Liver (tissue), 9 donors: ENCODE data around the gene MRPL52. TPM values are rescaled to one million over a fixed set of nuclear protein-coding genes. Genes with fewer than 3 reads are reported as not detected.

Experiments used
- DNase-seq: peaks from one replicate; pipeline ENCODE4 v3.0.0-alpha.2; 2017; ENCODE audit warnings: low spot score
- H3K27ac ChIP-seq, 2 donors: one replicate each; pipeline ENCODE4 v1.7.0; 2013; ENCODE audit warnings: inconsistent platforms in 2 of 2, low read length in 2 of 2, control low read depth in 1 of 2, low read depth in 1 of 2, mild to moderate bottlenecking in 1 of 2
- H3K27me3 ChIP-seq, 4 donors: one replicate each; pipeline versions ENCODE4 v1.6.1 to v1.7.0; 2013; ENCODE audit warnings: low read length in 3 of 4, inconsistent platforms in 1 of 4, mild to moderate bottlenecking in 1 of 4, moderate library complexity in 1 of 4; ENCODE audit not compliant: control insufficient read depth in 4 of 4, insufficient read depth in 4 of 4
- H3K36me3 ChIP-seq, 4 donors: one replicate each; pipeline versions ENCODE4 v1.6.1 to v1.7.0; 2013; ENCODE audit warnings: low read length in 3 of 4, mild to moderate bottlenecking in 3 of 4, low read depth in 1 of 4, moderate library complexity in 1 of 4; ENCODE audit not compliant: control insufficient read depth in 4 of 4, insufficient read depth in 3 of 4
- H3K4me1 ChIP-seq, 4 donors: one replicate each; pipeline versions ENCODE4 v1.6.1 to v1.7.0; 2013; ENCODE audit warnings: low read length in 3 of 4, mild to moderate bottlenecking in 3 of 4, moderate library complexity in 1 of 4; ENCODE audit not compliant: control insufficient read depth in 4 of 4, insufficient read depth in 4 of 4
- H3K4me3 ChIP-seq, 3 donors: one replicate each; pipeline versions ENCODE4 v1.6.1 to v1.7.0; 2013; ENCODE audit warnings: low read length in 3 of 3, control low read depth in 1 of 3, low read depth in 1 of 3, mild to moderate bottlenecking in 1 of 3
- H3K9ac ChIP-seq, 2 donors: one replicate each; pipeline ENCODE4 v1.7.0; 2013; ENCODE audit warnings: low read length in 2 of 2, mild to moderate bottlenecking in 2 of 2, moderate library complexity in 2 of 2, control low read depth in 1 of 2, low read depth in 1 of 2
- H3K9me3 ChIP-seq, 4 donors: one replicate each; pipeline versions ENCODE4 v1.6.1 to v1.7.0; 2013; ENCODE audit warnings: low read length in 3 of 4; ENCODE audit not compliant: control insufficient read depth in 4 of 4
- EGR1 ChIP-seq, 2 donors: IDR thresholded peaks; 2 replicates each; pipeline ENCODE4 v1.6.1; 2016 to 2018; ENCODE audit warnings: antibody characterized with exemption in 2 of 2, low read depth in 2 of 2
- FOXA2 ChIP-seq: IDR thresholded peaks from 2 replicates; pipeline ENCODE4 v1.6.1; 2016; ENCODE audit warnings: antibody characterized with exemption
- HNF4A ChIP-seq, 2 donors: conservative IDR thresholded peaks; 2 replicates each; pipeline ENCODE4 v1.6.1; 2016; ENCODE audit warnings: antibody characterized with exemption in 2 of 2, mild to moderate bottlenecking in 2 of 2
- JUND ChIP-seq, 2 donors: IDR thresholded peaks; 2 replicates each; pipeline ENCODE4 v1.6.1; 2016; ENCODE audit warnings: antibody characterized with exemption in 2 of 2
- NR2F2 ChIP-seq: IDR thresholded peaks from 2 replicates; pipeline ENCODE4 v1.6.1; 2016; ENCODE audit warnings: antibody characterized with exemption
- RXRA ChIP-seq, 2 donors: IDR thresholded peaks; 2 replicates each; pipeline ENCODE4 v1.6.1; 2017 to 2018; ENCODE audit warnings: antibody characterized with exemption in 2 of 2, mild to moderate bottlenecking in 1 of 2
- SP1 ChIP-seq: IDR thresholded peaks from 2 replicates; pipeline ENCODE4 v1.6.1; 2018; ENCODE audit warnings: antibody characterized with exemption, mild to moderate bottlenecking
- YY1 ChIP-seq: IDR thresholded peaks from 2 replicates; pipeline ENCODE4 v1.6.1; 2016; ENCODE audit warnings: antibody characterized with exemption, mild to moderate bottlenecking
- whole genome bisulfite sequencing: extraction: QIAGEN DNeasy Blood & Tissue Kit; methylation state at CpG from one replicate; pipeline ENCODE4 v1.1.7; 2013; 5-methylcytosine and 5-hydroxymethylcytosine counted together
- polyA plus RNA-seq, 2 donors: library from polyadenylated mRNA; stranded (reverse) in 1 of 2; unstranded in 1 of 2; fragments of 200-250 nt in 1 of 2; fragments of >200 nt in 1 of 2; fragmentation: Nextera tagmentation in 1 of 2; extraction: Ambion mirVana in 1 of 2; gene quantifications; one replicate each; pipeline versions ENCODE4 v1.2.1 to v1.2.3, GENCODE V29; 2013 to 2015
- total RNA-seq, 2 donors: library from RNA; depleted of rRNA; stranded (reverse); fragments of >200 nt; gene quantifications; one replicate each; pipeline ENCODE4 v1.2.3, GENCODE V29; 2014
- TF ChIP-seq, protein P1 (sequence below): fragments of 150-350 bp; IDR thresholded peaks from 2 replicates; pipeline ENCODE4 v1.5.1; 2017; ENCODE audit warnings: improper control_type of control experiment, low read depth, low read length; ENCODE audit not compliant: missing input control
- TF ChIP-seq, protein P2 (sequence below): IDR thresholded peaks from 2 replicates; pipeline ENCODE4 v1.6.1; 2016; ENCODE audit warnings: antibody characterized with exemption
- TF ChIP-seq, protein P3 (sequence below): IDR thresholded peaks from 2 replicates; pipeline ENCODE4 v1.6.1; 2016; ENCODE audit warnings: antibody characterized with exemption, mild to moderate bottlenecking
- donor health status: healthy.
- donor health status: healthy.
- donor health status: healthy.
- donor health status: healthy.
- donor health status: healthy.

Gene MRPL52
- total and polyA plus RNA-seq, 4 donors = 9.1 to 142 (median 36.6) TPM

DNA sequence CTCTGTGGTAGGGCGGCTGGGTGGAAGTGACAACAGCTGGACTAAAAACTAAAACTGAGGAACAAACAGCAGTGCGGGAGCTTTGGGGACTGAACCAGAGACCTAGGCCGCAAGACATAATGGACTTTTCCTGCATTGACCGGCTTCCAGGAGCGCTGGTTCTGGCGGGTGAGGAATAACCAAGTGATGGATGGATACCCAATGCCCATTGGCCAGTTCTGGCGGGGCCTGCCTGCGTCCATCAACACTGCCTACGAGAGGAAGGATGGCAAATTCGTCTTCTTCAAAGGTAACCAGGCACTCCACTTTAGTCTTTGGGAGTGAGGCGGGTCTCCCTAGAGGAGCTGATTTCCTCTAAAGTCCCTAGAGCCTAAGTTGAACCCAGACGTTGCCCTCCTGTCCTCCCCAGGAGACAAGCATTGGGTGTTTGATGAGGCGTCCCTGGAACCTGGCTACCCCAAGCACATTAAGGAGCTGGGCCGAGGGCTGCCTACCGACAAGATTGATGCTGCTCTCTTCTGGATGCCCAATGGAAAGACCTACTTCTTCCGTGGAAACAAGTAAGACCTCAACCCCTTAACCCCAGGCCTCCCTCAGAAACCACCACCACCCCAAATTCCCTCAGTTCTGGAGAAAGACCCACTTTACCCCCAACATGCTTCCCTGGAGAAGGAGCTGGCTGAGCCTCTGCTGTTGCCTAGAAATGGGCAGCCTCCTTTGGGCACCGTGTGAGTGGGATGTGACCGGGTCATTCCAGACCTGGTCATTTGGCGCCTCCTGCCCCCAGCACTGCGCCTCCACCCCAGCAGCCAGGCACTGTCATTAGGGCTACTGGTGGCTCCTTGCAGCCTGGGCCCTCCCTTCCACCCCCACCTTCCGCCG is 14.8 kb downstream of the MRPL52 start:
- H3K9ac ChIP-seq = no peak overlapping the region
- no peak overlapping the region for H3K27ac ChIP-seq

DNA sequence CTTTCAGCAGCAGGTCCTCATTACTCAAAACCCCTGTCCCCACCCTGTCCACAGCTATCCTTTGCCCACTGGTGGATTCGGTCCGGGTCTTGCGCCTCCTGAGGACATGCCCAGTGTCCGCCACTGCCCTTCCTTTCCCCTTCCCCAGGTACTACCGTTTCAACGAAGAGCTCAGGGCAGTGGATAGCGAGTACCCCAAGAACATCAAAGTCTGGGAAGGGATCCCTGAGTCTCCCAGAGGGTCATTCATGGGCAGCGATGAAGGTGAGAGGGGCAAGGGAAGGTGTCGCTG is 15.4 kb downstream of the MRPL52 start:
- H3K36me3 ChIP-seq = peaks cover 2 to 12% (median 4%) of the 10 kb centered on the region in 4 donors
- 95% methylated on average over 9 of the region's 9 CpGs for WGBS
- H3K9ac ChIP-seq = no peak overlapping the region
- H3K9me3 ChIP-seq = no peaks in the 10 kb centered on the region
- DNase-seq = no peak
- peaks cover 0 to 5% (median 4%) of the 10 kb centered on the region in 4 donors for H3K4me1 ChIP-seq
- TF ChIP-seq, protein P1, sequence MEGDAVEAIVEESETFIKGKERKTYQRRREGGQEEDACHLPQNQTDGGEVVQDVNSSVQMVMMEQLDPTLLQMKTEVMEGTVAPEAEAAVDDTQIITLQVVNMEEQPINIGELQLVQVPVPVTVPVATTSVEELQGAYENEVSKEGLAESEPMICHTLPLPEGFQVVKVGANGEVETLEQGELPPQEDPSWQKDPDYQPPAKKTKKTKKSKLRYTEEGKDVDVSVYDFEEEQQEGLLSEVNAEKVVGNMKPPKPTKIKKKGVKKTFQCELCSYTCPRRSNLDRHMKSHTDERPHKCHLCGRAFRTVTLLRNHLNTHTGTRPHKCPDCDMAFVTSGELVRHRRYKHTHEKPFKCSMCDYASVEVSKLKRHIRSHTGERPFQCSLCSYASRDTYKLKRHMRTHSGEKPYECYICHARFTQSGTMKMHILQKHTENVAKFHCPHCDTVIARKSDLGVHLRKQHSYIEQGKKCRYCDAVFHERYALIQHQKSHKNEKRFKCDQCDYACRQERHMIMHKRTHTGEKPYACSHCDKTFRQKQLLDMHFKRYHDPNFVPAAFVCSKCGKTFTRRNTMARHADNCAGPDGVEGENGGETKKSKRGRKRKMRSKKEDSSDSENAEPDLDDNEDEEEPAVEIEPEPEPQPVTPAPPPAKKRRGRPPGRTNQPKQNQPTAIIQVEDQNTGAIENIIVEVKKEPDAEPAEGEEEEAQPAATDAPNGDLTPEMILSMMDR = no peak
- TF ChIP-seq RXRA (IDR thresholded peaks at IDR 0.05) (no peak), JUND (IDR thresholded peaks at IDR 0.05) (no peak)
- H3K27me3 ChIP-seq = no peaks in the 10 kb centered on the region
- H3K27ac ChIP-seq = no peak overlapping the region
- H3K4me3 ChIP-seq = no peak overlapping the region

More for the DNA sequence above, 14.8 kb downstream of the MRPL52 start:
- Histone ChIP-seq H3K9me3 (no peaks in the 10 kb centered on the region), H3K4me3 (no peak overlapping the region), H3K36me3 (peaks cover 2 to 12% (median 4%) of the 10 kb centered on the region in 4 donors), H3K4me1 (peaks cover 0 to 6% (median 4%) of the 10 kb centered on the region in 4 donors), H3K27me3 (no peaks in the 10 kb centered on the region)
- WGBS = 94% methylated on average over 22 of the region's 22 CpGs
- TF ChIP-seq JUND (IDR thresholded peaks at IDR 0.05) = no peak
- TF ChIP-seq, protein P2, sequence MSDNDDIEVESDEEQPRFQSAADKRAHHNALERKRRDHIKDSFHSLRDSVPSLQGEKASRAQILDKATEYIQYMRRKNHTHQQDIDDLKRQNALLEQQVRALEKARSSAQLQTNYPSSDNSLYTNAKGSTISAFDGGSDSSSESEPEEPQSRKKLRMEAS = no peak
- no peak for TF ChIP-seq NR2F2
- TF ChIP-seq EGR1 (IDR thresholded peaks at IDR 0.05; ENCODE audit: low read depth in 2 of 2) = no peak
- TF ChIP-seq YY1 = no peak
- DNase-seq = no peak

DNA sequence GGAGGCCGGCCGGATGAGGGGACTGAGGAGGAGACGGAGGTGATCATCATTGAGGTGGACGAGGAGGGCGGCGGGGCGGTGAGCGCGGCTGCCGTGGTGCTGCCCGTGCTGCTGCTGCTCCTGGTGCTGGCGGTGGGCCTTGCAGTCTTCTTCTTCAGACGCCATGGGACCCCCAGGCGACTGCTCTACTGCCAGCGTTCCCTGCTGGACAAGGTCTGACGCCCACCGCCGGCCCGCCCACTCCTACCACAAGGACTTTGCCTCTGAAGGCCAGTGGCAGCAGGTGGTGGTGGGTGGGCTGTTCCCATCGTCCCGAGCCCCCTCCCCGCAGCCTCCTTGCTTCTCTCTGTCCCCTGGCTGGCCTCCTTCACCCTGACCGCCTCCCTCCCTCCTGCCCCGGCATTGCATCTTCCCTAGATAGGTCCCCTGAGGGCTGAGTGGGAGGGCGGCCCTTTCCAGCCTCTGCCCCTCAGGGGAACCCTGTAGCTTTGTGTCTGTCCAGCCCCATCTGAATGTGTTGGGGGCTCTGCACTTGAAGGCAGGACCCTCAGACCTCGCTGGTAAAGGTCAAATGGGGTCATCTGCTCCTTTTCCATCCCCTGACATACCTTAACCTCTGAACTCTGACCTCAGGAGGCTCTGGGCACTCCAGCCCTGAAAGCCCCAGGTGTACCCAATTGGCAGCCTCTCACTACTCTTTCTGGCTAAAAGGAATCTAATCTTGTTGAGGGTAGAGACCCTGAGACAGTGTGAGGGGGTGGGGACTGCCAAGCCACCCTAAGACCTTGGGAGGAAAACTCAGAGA is 16.3 kb downstream of the MRPL52 start:
- WGBS = 96% methylated on average over 26 of the region's 26 CpGs
- H3K27ac ChIP-seq = no peak overlapping the region
- DNase-seq = no peak
- no peaks in the 10 kb centered on the region for H3K9me3 ChIP-seq
- peaks cover 2 to 12% (median 4%) of the 10 kb centered on the region in 4 donors for H3K36me3 ChIP-seq
- H3K4me1 ChIP-seq = peaks cover 0 to 5% (median 4%) of the 10 kb centered on the region in 4 donors
- H3K9ac ChIP-seq = no peak overlapping the region
- no peak overlapping the region for H3K4me3 ChIP-seq
- TF ChIP-seq NR2F2 (no peak), SP1 (no peak), FOXA2 (no peak), HNF4A (conservative IDR thresholded peaks at IDR 0.05) (no peak), RXRA (IDR thresholded peaks at IDR 0.05) (no peak)
- TF ChIP-seq, protein P3, sequence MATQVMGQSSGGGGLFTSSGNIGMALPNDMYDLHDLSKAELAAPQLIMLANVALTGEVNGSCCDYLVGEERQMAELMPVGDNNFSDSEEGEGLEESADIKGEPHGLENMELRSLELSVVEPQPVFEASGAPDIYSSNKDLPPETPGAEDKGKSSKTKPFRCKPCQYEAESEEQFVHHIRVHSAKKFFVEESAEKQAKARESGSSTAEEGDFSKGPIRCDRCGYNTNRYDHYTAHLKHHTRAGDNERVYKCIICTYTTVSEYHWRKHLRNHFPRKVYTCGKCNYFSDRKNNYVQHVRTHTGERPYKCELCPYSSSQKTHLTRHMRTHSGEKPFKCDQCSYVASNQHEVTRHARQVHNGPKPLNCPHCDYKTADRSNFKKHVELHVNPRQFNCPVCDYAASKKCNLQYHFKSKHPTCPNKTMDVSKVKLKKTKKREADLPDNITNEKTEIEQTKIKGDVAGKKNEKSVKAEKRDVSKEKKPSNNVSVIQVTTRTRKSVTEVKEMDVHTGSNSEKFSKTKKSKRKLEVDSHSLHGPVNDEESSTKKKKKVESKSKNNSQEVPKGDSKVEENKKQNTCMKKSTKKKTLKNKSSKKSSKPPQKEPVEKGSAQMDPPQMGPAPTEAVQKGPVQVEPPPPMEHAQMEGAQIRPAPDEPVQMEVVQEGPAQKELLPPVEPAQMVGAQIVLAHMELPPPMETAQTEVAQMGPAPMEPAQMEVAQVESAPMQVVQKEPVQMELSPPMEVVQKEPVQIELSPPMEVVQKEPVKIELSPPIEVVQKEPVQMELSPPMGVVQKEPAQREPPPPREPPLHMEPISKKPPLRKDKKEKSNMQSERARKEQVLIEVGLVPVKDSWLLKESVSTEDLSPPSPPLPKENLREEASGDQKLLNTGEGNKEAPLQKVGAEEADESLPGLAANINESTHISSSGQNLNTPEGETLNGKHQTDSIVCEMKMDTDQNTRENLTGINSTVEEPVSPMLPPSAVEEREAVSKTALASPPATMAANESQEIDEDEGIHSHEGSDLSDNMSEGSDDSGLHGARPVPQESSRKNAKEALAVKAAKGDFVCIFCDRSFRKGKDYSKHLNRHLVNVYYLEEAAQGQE = no peak
- TF ChIP-seq, protein P2 = no peak
- no peaks in the 10 kb centered on the region for H3K27me3 ChIP-seq
